Activated naive CD8-positive, alpha-beta T cell treated with anti-CD3 and anti-CD28 coated beads for 36 hours (primary cell): ENCODE results near the gene ACRV1. TPM values are rescaled to one million over a fixed set of nuclear protein-coding genes. Genes with fewer than 3 reads are reported as not detected.
"Not testable (repeated sequence)": the region's sequence is repeated elsewhere in the genome, so short reads cannot be mapped to it uniquely, and the experiment has no call there.

Experiments used
- DNase-seq: peaks from one replicate; pipeline ENCODE4 v3.0.0; 2021
- H3K27ac Mint-ChIP-seq: one replicate; pipeline ENCODE4 v1.8.0; 2022; ENCODE audit warnings: mild to moderate bottlenecking, moderate library complexity, mixed read lengths
- H3K27me3 Mint-ChIP-seq: one replicate; pipeline ENCODE4 v1.8.0; 2022; ENCODE audit warnings: mild to moderate bottlenecking, mixed read lengths
- H3K36me3 Mint-ChIP-seq: one replicate; pipeline ENCODE4 v1.8.0; 2021; ENCODE audit warnings: mild to moderate bottlenecking, mixed read lengths
- H3K4me1 Mint-ChIP-seq: one replicate; pipeline ENCODE4 v1.8.0; 2021; ENCODE audit warnings: mixed read lengths
- H3K4me3 Mint-ChIP-seq: one replicate; pipeline ENCODE4 v1.8.0; 2022; ENCODE audit warnings: mild to moderate bottlenecking, moderate library complexity, mixed read lengths
- H3K9me3 Mint-ChIP-seq: one replicate; pipeline ENCODE4 v1.8.0; 2022; ENCODE audit warnings: mixed read lengths
- total RNA-seq, 2 experiments: library from RNA; stranded (reverse); gene quantifications; one replicate each; pipeline ENCODE4 v1.2.3, GENCODE V29; 2021

Gene ACRV1
- not detected for total RNA-seq

- no peaks in the 10 kb centered on the region for H3K9me3 Mint-ChIP-seq
- DNase-seq: no peak
- no peak within 1 kb of the TSS for H3K27ac Mint-ChIP-seq
- no peak within 1 kb of the TSS for H3K4me3 Mint-ChIP-seq
- H3K4me1 Mint-ChIP-seq: no peaks in the 10 kb centered on the region
- no peaks in the 10 kb centered on the region for H3K27me3 Mint-ChIP-seq
- peaks cover 37% of the 10 kb centered on the region for H3K36me3 Mint-ChIP-seq
Observed at GRCh38 chr11:125680747-125681146, at the start of gene ACRV1. Gene ACRV1 (minus strand): TSS chr11:125680847. CDS start chr11:125680780, 67 bp downstream.

- no peak overlapping the region for H3K4me3 Mint-ChIP-seq
- no peaks in the 10 kb centered on the region for H3K4me1 Mint-ChIP-seq
- no peak overlapping the region for H3K27ac Mint-ChIP-seq
- H3K36me3 Mint-ChIP-seq: no peaks in the 10 kb centered on the region
- no peaks in the 10 kb centered on the region for H3K9me3 Mint-ChIP-seq
- H3K27me3 Mint-ChIP-seq: peaks cover 7% of the 10 kb centered on the region
- DNase-seq: no peak
Observed at GRCh38 chr11:125728969-125729368, 48.3 kb upstream of the ACRV1 start.

DNA sequence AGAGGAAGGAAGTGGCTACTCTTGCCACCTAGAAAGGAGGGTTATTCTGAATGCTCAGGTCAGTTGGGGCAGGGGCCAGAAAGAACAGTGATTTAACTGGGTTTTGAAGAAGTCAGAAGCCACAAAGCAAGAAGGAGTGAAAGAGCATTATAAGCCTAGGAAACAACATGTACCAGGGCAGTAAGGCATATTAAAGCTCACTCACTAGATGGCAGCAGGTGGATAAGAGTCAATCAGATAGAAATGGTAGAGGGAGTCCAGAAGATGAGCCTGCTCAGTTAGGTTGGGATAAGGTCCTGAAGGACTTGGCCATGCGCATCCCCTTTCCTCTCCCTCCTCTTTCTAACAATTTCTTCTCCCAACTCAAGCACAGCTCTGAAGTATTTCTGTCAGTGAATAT, 43.5 kb upstream of the ACRV1 start:
- H3K9me3 Mint-ChIP-seq: no peaks in the 10 kb centered on the region
- H3K4me3 Mint-ChIP-seq: no peak overlapping the region
- no peak for DNase-seq
- H3K36me3 Mint-ChIP-seq: no peaks in the 10 kb centered on the region
- H3K27ac Mint-ChIP-seq: no peak overlapping the region
- H3K27me3 Mint-ChIP-seq: peaks cover 6% of the 10 kb centered on the region
- no peaks in the 10 kb centered on the region for H3K4me1 Mint-ChIP-seq

DNA sequence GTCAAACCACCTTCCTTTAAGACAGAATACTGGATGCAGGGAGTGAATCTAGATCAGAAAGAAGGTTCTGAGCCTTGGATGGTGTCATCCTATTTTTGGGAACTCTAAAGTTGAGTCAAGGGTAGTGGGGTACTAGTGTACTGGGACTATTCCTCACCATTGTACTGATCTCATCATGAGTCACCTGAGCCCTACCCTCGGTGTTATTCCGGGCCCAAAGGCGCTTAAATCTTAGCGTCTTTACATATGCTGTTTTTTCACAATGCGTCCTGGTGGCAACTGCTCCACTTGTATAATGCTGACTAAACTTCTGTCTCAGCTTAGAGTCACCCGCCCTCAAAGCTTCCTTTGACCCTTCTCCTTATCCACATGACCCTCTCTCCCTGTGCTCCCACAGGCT, 40.1 kb upstream of the ACRV1 start:
- Mint-ChIP-seq H3K9me3 (no peaks in the 10 kb centered on the region), H3K4me1 (no peaks in the 10 kb centered on the region), H3K4me3 (no peak overlapping the region), H3K27ac (no peak overlapping the region), H3K27me3 (peaks cover 4% of the 10 kb centered on the region), H3K36me3 (no peaks in the 10 kb centered on the region)
- no peak for DNase-seq

- not testable (repeated sequence) for H3K36me3 Mint-ChIP-seq, H3K9me3 Mint-ChIP-seq, DNase-seq, H3K27ac Mint-ChIP-seq, H3K4me1 Mint-ChIP-seq, H3K4me3 Mint-ChIP-seq
- peaks cover 30% of the 10 kb centered on the region for H3K27me3 Mint-ChIP-seq
Observed at GRCh38 chr11:125704686-125705085, 24.0 kb upstream of the ACRV1 start.

DNA sequence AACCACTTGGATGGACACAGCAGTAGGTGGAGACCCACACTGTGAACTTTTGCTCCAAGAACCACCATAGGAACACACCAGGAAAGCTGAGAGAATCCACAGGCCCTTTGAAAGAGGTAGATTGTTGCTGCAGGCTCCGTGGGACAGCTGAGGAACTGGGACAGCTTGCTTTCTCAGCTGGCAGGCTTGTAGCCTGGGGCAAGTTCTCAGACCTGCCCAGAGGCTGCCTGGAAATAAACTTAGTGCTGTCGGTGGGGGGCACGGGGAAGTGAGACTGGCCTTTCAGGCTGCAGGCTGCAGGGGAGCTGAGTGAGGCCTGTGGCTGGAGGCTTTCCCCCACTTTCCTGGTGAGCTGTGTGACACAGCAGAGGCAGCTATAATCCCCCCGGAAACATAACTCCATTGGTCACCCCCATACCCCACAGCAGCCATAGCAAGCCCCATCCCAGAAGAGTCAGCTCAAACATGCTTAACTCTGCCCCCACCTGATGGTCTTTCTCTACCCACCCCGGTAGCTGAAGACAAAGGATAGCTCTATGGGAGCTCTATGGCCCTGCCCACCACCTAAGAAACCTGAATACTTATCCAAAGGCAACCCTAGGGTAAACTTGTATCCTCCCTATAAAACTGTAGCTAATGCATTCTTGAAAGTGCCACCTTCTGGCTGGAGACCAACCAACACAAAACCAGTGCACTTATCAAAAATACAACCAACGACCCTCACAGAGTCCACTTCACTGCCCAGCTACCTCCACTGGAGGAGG, 21.4 kb upstream of the ACRV1 start:
- DNase-seq: no peak
- Mint-ChIP-seq H3K36me3 (no peaks in the 10 kb centered on the region), H3K4me3 (no peak overlapping the region), H3K4me1 (no peaks in the 10 kb centered on the region), H3K9me3 (no peaks in the 10 kb centered on the region), H3K27ac (no peak overlapping the region), H3K27me3 (peaks cover 26% of the 10 kb centered on the region)

DNA sequence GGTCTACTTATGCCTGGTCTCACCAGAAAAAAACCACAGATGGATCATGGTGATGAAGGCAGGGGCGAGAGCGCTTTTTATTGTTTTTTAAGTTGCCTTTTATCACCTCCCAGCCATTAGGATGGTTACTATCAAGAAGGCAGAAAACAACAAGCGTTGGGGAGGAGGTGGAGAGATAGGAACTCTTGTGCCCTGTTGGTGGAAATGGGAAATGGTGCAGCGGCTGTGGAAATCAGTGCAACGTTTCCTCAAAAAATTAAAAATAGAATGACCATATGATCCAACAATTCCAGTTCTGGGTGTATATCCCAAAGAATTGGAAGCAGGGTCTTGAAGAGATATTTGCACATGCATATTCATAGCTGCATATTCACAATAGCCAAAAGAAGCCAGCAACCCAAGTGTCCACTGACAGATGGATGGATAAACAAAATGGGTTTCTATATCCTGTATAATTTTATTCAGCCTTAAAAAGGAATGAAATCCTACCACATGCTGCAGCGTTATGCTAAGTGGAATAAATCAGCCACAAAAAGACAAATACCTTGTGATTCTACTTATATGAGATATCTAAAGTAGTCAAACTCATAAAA, 20.5 kb upstream of the ACRV1 start:
- Mint-ChIP-seq H3K4me1 (no peaks in the 10 kb centered on the region), H3K36me3 (no peaks in the 10 kb centered on the region), H3K27me3 (peaks cover 23% of the 10 kb centered on the region), H3K4me3 (no peak overlapping the region), H3K9me3 (no peaks in the 10 kb centered on the region), H3K27ac (no peak overlapping the region)
- DNase-seq: no peak

DNA sequence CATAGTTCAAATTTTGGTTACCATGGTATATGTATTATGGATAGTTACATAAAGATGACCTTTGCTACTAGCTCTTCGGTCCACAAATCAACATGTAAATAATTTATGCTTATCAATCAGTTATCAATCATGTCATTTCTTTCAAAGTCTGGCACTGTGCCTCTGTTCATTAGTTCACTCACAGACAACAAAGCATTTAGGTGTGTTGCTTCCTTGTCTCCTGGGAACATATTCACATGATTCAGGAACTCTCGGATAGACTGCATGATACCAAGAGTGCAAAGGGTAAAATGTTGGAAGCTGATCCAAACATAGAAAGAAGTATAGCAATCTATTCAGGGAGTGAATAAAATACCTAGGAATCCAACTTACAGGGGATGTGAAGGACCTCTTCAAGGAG, 14.3 kb upstream of the ACRV1 start:
- Mint-ChIP-seq H3K27ac (no peak overlapping the region), H3K4me3 (no peak overlapping the region), H3K4me1 (no peaks in the 10 kb centered on the region), H3K27me3 (peaks cover 6% of the 10 kb centered on the region), H3K36me3 (no peaks in the 10 kb centered on the region), H3K9me3 (no peaks in the 10 kb centered on the region)
- DNase-seq: no peak

GRCh38 chr11:125692887-125693286, 12.2 kb upstream of the ACRV1 start:
- H3K27ac Mint-ChIP-seq: no peak overlapping the region
- H3K4me1 Mint-ChIP-seq: no peaks in the 10 kb centered on the region
- H3K9me3 Mint-ChIP-seq: no peaks in the 10 kb centered on the region
- no peaks in the 10 kb centered on the region for H3K36me3 Mint-ChIP-seq
- H3K27me3 Mint-ChIP-seq: peaks cover 4% of the 10 kb centered on the region
- no peak overlapping the region for H3K4me3 Mint-ChIP-seq
- DNase-seq: no peak

DNA sequence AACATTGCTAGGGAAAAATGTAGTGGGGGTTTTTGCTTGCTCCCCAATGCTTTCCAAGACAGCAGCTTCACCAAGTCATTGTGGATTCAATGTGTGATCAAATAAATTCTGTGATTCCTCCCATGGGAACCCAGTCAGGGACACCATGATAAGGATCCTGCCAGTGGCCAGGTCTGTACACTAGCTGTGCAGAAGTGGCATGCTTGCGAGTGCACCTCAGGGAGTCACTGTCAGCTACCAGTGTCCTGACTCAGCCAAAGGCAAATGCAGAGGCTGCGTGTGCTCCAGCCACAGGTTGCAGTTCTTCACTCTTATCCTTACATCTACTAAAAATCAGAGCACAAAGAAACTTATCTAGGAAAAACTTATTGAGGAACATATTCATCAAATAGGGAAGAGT, 9.4 kb upstream of the ACRV1 start:
- Mint-ChIP-seq H3K36me3 (peaks cover 5% of the 10 kb centered on the region), H3K27ac (no peak overlapping the region)

DNA sequence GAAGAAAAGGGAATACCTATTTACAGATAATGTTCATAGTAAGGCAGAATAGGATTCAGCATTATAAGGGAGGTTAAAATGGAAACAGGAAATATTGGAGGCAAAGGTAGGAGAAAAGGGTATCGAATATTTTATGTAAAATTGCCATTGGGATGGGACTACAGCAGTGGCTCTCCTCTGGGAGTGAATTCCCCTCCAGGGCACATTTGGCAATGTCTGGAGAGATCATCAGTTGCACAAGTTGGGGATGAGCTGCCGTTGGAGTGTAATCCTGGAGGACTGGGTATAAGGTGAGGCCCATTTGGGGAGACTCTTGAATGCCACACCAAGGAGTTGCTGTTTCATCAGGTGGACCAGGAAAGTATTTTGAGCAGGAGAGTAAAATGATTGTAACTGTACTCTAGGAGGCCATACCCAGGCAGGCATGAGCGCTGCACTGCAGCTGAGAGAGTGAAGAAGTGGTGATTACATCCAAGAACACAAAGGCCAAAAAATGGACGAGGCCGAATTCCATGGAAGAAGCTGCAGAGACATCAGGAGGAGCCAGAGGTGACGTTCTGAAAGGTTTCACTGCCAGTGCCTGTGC, 8.7 kb upstream of the ACRV1 start:
- no peak for DNase-seq
- H3K27ac Mint-ChIP-seq: no peak overlapping the region
- peaks cover 5% of the 10 kb centered on the region for H3K36me3 Mint-ChIP-seq
- H3K9me3 Mint-ChIP-seq: no peaks in the 10 kb centered on the region
- no peak overlapping the region for H3K4me3 Mint-ChIP-seq
- no peaks in the 10 kb centered on the region for H3K4me1 Mint-ChIP-seq
- peaks cover 4% of the 10 kb centered on the region for H3K27me3 Mint-ChIP-seq

More for the DNA sequence above, 9.4 kb upstream of the ACRV1 start:
- Mint-ChIP-seq H3K4me1 (no peaks in the 10 kb centered on the region), H3K9me3 (no peaks in the 10 kb centered on the region), H3K27me3 (peaks cover 4% of the 10 kb centered on the region), H3K4me3 (no peak overlapping the region)
- no peak for DNase-seq

DNA sequence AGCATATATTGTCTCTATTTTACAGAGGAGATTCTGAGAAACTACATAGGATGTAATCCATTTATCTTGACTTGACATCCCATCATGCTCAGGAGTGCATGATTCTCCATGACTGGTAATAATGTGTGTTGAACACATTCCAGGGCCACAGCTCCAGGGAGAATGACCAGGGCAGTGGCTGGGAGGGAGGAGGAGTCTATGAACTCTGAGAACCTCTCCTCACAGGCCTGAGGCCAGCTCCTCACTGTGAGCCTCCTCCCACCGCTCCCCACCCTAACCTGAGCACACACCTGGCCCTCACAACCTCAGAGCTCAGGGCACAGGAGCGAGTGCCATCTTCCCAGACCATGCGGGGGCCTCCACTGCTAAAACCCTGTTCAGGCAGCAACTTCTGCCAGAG, 8.0 kb upstream of the ACRV1 start:
- Mint-ChIP-seq H3K36me3 (peaks cover 5% of the 10 kb centered on the region), H3K4me1 (no peaks in the 10 kb centered on the region), H3K27me3 (peaks cover 2% of the 10 kb centered on the region), H3K27ac (no peak overlapping the region), H3K4me3 (no peak overlapping the region), H3K9me3 (no peaks in the 10 kb centered on the region)
- no peak for DNase-seq

DNA sequence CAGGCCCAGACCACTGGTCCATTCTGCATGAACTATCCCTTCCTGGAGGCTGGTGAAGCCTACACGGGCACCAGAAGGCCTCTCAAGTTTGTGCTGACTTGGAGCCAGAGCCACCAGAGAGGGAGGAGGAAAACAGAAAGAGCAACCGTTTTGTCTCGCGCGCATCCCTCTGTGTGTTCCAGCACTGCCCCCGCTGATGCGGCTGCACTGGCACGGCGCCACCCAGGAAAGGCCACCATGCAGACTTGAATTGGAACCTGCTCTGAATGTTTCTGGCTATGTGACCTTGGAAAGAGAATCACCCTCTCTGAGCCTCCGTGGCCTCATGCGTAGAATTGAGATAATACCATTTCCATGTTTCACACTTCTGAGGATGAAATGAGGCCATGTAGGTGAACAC, 7.4 kb upstream of the ACRV1 start:
- H3K9me3 Mint-ChIP-seq: no peaks in the 10 kb centered on the region
- no peak for DNase-seq
- H3K4me3 Mint-ChIP-seq: no peak overlapping the region
- H3K27me3 Mint-ChIP-seq: no peaks in the 10 kb centered on the region
- no peak overlapping the region for H3K27ac Mint-ChIP-seq
- no peaks in the 10 kb centered on the region for H3K4me1 Mint-ChIP-seq
- H3K36me3 Mint-ChIP-seq: peaks cover 5% of the 10 kb centered on the region

DNA sequence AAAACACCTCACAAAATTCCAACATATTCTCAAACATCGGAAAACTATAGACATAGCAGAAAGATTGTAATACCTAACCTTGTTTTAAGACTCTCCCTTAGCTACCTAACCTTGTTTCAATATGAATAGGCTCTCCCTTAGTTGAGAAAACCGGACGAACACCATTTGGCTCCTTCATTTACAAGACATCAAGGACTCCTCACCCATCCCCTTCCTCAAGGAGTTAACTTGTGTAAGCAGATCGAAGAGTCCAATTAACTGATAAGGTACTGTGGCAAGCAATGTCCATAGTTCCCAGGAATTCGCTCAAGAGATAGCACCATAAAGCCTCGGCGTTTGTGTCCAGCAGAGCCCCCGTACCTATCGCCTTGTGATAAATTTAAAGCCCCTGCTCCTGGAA, 4.6 kb upstream of the ACRV1 start:
- no peaks in the 10 kb centered on the region for H3K4me1 Mint-ChIP-seq
- H3K27ac Mint-ChIP-seq: no peak overlapping the region
- H3K36me3 Mint-ChIP-seq: peaks cover 9% of the 10 kb centered on the region
- DNase-seq: no peak
- H3K9me3 Mint-ChIP-seq: no peaks in the 10 kb centered on the region
- H3K27me3 Mint-ChIP-seq: no peaks in the 10 kb centered on the region
- H3K4me3 Mint-ChIP-seq: no peak overlapping the region

DNA sequence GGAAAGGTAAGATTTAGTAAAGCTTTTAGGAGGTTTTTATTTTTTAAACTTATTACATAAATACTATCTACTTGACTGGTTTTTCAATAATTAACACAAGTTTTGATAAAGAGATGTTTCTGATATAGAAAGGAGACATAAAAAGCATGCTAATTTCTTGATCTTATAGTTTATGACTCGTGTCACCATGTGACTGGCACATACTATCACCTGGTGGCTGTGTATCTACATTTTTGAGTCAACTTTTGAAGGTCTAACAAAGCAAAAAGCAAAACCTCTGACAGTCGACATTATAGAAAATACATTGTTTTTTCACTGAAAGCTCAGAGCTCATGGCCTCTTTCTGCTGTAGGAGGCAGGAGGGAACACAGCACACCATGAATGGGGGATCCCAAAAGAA, 810 bp downstream of the ACRV1 start:
- Mint-ChIP-seq H3K27me3 (no peaks in the 10 kb centered on the region), H3K27ac (no peak overlapping the region), H3K4me3 (no peak overlapping the region), H3K4me1 (no peaks in the 10 kb centered on the region), H3K9me3 (no peaks in the 10 kb centered on the region), H3K36me3 (peaks cover 36% of the 10 kb centered on the region)
- DNase-seq: no peak

DNA sequence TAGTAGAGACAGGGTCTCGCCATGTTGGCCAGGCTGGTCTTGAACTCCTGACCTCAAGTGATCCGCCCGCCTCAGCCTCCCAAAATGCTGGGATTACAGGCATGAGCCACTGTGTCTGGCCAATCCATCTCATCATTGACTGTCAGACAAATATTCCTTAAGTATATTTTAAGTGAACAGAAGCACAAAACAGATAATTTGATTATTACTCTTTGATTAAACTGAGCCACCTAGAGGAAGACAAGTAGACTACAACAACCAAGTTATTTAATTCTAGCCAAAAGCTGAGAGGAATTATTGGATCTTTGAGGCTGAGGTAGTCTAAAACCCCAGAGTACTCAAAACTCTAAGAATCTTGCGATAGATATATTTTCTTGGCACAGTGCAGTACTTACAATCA, 1.2 kb downstream of the ACRV1 start:
- no peak for DNase-seq

More for the DNA sequence above, 1.2 kb downstream of the ACRV1 start:
- no peaks in the 10 kb centered on the region for H3K27me3 Mint-ChIP-seq
- no peak overlapping the region for H3K4me3 Mint-ChIP-seq
- no peaks in the 10 kb centered on the region for H3K4me1 Mint-ChIP-seq
- peaks cover 36% of the 10 kb centered on the region for H3K36me3 Mint-ChIP-seq
- H3K27ac Mint-ChIP-seq: no peak overlapping the region
- no peaks in the 10 kb centered on the region for H3K9me3 Mint-ChIP-seq
